Measurements from ENCODE around the gene LHX2. TPM values are rescaled to one million over a fixed set of nuclear protein-coding genes. Genes with fewer than 3 reads are reported as not detected.

The LHX2 gene
- total RNA-seq, 4 donors from 2014 or later, result 1.1 to 13.4 (median 2.4) TPM

GRCh38 chr9:124014211-124014955 lies 2.8 kb downstream of the LHX2 start:
- 40 to 51% methylated on average over 8 of the region's 8 CpGs for WGBS, 2 donors
- TF ChIP-seq POLR2A (IDR thresholded peaks at IDR 0.05), result no peak
- intact Hi-C loops (cut with DNase I; ENCODE audit: low total_unique reads), result no loop called here
- DNase-seq (ENCODE audit: low spot score in 2 of 2), result no peak
- H3K4me3 ChIP-seq (ENCODE audit: low read depth, poor library complexity, severe bottlenecking), result no peak overlapping the region

GRCh38 chr9:124014956-124015660 lies 3.5 kb downstream of the LHX2 start:
- no peak for DNase-seq (ENCODE audit: low spot score in 2 of 2)
- 40 to 50% methylated on average over 39 to 56 of the region's 57 CpGs for WGBS, 2 donors

GRCh38 chr9:124015661-124016131 lies 4.1 kb downstream of the LHX2 start:
- intact Hi-C loops (cut with DNase I; ENCODE audit: low total_unique reads), result no loop called here
- no peak overlapping the region for H3K4me3 ChIP-seq (ENCODE audit: low read depth, poor library complexity, severe bottlenecking)
- TF ChIP-seq CTCF (IDR thresholded peaks at IDR 0.05), result no peak
- no peak for DNase-seq (ENCODE audit: low spot score in 2 of 2)
- 25 to 43% methylated on average over 26 of the region's 26 CpGs for WGBS, 2 donors

More at GRCh38 chr9:124014956-124015660, 3.5 kb downstream of the LHX2 start:
- no peak overlapping the region for H3K4me3 ChIP-seq (ENCODE audit: low read depth, poor library complexity, severe bottlenecking)
- TF ChIP-seq POLR2A (IDR thresholded peaks at IDR 0.05), result no peak
- TF ChIP-seq CTCF (IDR thresholded peaks at IDR 0.05), result no peak
- intact Hi-C loops (cut with DNase I; ENCODE audit: low total_unique reads), result no loop called here

- no peak overlapping the region for H3K4me3 ChIP-seq (ENCODE audit: low read depth, poor library complexity, severe bottlenecking)
- no peak for TF ChIP-seq CTCF (IDR thresholded peaks at IDR 0.05)
- no peak for TF ChIP-seq POLR2A (IDR thresholded peaks at IDR 0.05)
- 27 to 35% methylated on average over 45 of the region's 45 CpGs for WGBS, 2 donors
- intact Hi-C loops (cut with DNase I; ENCODE audit: low total_unique reads), result no loop called here
- no peak for DNase-seq (ENCODE audit: low spot score in 2 of 2)
Observed at GRCh38 chr9:124016175-124017050, 4.8 kb downstream of the LHX2 start.

- intact Hi-C loops (cut with DNase I; ENCODE audit: low total_unique reads), result no loop called here
- H3K4me3 ChIP-seq (ENCODE audit: low read depth, poor library complexity, severe bottlenecking), result peak overlapping the region; percentile 13
- TF ChIP-seq POLR2A (IDR thresholded peaks at IDR 0.05) (no peak), CTCF (IDR thresholded peaks at IDR 0.05) (no peak)
- 12 to 15% methylated on average over 43 to 49 of the region's 73 CpGs for WGBS, 2 donors
- no peak for DNase-seq (ENCODE audit: low spot score in 2 of 2)
Observed at GRCh38 chr9:124017051-124017928, 5.7 kb downstream of the LHX2 start.
